ENCODE data around the gene MPST.
A peak's percentile ranks its signal among the peaks of the same experiment; 100 is the strongest.

Gene MPST

DNA sequence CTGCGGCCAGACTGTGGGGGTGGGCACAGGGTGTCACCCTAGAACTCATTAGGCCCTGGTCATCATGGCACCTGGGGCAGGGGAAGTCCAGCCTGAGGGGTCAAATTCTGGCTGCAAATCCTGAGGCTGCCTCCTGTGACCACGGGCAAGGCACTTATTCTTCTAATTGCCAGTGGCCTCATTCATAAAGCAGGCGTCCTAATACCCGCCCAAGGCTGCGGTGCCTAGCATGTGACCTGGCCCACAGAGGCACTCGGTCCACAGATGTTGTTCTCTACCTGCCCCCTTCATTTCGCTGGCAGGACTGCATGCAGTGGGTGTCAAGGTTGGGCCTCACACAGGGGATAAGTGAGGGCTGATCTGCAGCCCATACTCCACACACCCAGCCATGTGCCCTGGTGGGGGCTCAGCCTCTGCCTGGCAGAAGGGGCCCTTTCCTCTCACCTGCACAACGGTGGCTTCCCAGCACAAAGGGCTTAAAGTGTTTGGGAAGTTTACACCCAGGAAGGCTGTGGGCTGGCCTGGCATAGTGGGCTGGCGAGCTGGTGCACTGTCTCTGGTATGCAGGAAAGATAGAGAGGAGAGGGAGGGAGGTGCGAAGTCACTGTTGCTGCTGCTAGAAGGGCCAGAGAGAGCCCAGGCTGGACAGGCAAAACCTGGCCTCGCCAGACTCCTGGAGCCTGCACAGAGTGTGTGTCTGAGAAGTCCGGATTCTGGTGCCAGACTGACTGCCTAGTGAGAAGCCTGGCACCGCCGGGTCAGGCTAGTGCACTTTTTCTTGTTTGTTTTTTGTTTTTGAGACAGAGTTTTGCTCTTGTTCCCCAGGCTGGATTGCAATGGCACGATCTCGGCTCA is 3.2 kb downstream of the MPST start:
- no peak for DNase-seq (ENCODE audit: low spot score)

DNA sequence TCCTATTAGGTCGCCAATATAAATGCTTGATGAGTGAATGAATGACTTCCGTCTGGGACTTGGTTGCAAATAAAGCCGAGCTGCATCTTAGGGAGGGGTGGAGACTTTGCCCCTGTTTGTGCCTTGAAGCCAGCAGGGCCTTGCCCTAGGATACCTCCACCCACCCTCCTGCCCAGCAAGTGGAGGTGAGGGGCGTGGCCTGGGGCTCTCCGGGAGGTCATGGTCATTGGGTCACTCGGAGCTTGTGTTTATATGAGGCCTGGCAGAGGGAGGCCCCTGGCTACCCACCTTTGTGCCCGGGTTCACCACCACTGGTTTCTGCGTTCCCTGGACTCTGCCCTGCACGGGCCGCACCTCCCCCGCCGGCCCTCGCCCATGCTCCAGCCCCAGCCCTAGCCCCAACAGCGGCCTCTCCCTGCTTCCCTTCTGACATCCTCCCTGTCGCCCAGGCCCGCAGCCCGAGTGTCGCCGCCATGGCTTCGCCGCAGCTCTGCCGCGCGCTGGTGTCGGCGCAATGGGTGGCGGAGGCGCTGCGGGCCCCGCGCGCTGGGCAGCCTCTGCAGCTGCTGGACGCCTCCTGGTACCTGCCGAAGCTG is 4.3 kb downstream of the MPST start:
- no peak for DNase-seq (ENCODE audit: low spot score)

DNA sequence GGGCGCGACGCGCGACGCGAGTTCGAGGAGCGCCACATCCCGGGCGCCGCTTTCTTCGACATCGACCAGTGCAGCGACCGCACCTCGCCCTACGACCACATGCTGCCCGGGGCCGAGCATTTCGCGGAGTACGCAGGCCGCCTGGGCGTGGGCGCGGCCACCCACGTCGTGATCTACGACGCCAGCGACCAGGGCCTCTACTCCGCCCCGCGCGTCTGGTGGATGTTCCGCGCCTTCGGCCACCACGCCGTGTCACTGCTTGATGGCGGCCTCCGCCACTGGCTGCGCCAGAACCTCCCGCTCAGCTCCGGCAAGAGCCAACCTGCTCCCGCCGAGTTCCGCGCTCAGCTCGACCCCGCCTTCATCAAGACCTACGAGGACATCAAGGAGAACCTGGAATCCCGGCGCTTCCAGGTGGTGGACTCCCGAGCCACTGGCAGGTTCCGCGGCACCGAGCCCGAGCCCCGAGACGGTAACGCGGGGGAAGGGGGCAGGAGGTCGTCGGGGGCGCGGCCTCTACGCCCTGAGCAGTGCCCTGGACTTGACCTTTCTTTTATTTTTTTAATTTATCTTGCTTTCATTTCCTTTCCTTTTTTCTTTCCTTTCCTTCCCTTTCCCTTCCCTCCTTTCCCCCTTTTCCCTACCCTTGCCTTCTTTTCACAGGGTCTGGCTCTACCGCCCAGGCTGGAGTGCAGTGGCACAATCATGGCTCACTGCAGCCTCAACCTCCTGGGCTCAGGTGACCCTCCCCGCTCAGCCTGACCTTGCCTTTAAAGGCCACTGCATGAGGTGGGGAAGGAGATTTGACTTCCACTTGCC is 5.0 kb downstream of the MPST start:
- no peak for DNase-seq (ENCODE audit: low spot score)

DNA sequence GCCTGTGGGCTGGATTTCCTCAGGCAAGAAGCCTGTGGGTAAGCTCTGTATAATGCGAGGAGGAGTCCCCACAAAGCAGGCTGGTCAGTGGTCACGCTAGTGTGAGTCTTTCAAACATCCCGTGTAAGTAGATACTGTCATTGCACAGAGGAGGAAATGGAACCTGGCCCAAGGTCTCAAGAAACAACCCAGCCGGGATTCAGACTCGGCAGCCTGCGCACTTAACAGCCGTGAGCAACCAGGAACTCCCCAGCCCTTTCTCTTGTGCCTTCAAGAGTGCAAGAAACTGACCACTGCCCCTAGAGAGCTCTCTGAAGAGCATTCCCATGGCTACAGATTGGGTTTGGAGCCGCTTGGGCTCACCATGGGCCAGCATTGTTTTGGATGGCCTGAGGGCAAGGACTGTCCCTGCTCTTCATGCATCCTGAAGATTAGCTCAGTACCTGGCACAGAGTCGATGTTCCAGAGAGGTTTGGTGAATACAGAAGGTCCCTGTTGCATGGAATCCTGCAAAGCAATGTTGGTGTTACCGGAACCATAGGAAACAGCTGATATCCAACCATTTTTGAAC is 6.0 kb downstream of the MPST start:
- DNase-seq (ENCODE audit: low spot score), result no peak

DNA sequence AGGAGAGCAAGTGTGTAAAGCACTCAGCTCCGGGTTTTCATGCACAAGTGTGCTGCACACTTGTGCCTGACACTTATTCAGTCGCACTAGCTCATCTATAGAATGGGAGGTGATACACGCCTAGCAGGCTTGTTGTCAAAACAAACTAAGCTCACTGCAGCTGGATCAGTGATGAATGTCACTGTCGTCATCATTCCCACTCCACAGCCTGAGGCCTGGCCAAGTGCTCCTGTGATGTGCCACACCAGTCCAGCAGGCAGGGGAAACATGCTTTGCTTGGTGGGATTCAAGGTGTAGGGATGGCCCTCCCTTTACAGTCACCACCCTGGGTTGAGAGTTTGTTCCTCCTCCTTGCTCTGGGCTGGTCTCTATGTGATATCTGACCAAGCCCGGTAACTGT is 6.8 kb downstream of the MPST start:
- DNase-seq (ENCODE audit: low spot score), result no peak

DNA sequence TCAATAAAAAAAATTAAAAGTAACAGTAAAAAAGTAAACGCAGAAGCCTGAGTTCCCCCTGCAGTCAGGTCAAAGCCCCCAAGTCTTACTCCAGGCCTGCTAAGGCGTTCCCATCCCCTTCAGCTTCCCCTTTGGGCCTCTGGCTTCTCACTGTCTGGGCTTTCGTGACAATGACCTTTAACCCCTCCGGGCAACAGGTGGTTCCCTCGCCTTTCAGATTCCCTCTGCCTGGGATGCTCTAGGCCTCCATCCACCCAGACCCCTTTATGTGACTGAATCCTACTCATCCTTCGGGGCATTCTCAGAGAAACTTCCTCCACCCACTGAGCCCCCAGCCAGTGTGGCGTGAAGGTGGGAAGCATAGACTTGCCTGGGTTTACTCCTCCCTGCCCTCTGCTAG is 8.0 kb downstream of the MPST start:
- no peak for DNase-seq (ENCODE audit: low spot score)

DNA sequence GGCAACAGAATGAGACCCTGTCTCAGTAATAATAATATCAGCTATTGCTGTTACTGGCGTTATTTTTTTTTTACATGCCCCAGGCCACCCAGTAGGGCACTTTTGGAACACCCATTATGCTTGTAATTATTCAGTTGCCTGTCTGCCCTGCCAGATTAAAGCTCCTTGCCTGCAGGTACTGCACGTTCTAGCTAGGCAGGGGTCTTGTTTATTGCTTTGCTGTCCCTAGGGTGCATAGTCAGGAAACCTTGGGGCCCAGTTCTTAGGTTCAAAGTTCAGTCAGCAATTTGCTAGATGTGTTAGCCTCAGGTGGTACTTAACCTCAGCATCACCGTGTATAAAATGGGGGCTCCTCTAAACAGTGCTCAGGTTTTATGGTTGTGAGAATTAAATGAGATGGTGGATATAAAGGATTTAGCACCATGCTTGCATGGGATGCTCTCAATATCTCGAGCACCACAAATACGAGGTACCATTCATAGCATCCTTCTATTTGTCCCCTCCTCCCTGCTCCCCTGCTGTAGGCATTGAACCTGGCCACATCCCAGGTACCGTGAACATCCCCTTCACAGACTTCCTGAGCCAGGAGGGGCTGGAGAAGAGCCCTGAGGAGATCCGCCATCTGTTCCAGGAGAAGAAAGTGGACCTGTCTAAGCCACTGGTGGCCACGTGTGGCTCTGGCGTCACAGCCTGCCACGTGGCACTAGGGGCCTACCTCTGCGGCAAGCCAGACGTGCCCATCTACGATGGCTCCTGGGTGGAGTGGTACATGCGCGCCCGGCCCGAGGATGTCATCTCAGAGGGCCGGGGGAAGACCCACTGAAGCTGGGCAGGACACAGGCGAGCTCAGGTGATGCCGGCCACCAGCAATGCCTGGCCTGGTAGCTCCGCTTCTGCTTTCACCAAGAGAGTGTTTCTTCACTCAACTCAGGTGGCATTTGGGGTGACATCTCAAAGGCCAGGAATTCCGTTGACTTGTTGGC is 9.4 kb downstream of the MPST start:
- DNase-seq (ENCODE audit: low spot score), result no peak

DNA sequence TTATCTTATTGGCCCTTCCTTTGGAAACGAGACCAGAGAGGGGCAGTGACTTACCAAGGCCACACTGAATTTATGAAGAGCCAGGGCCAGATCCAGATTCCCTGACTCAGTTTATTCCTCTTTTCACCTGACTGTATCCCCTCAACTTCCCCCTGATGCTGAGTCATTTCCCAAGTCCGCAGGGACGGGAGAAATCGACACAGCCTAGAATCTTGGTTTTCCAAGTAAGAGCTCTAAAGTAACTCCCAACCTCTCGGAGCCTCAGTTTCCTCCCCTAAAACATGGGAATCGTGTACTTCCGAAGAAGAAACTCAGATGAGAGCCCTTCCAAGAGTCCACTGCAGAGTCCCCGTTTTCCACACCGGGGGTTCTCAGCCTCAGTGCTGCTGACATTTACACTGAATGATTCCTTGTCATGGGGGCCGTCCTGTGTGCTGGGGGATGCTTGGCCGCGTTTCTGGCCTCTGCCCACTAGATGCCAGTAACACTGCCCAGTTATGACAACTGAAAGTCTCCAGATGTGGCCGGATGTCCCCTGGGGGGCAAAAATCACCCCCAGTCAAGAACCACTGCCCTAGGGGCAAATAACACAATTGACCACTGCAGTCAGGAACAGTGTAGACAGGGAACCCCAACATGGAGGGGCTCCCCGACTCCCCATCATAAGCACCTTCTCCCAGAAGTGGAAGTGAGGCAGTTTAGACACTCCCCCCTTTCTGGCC is 11.2 kb downstream of the MPST start:
- DNase-seq (ENCODE audit: low spot score), result no peak

DNA sequence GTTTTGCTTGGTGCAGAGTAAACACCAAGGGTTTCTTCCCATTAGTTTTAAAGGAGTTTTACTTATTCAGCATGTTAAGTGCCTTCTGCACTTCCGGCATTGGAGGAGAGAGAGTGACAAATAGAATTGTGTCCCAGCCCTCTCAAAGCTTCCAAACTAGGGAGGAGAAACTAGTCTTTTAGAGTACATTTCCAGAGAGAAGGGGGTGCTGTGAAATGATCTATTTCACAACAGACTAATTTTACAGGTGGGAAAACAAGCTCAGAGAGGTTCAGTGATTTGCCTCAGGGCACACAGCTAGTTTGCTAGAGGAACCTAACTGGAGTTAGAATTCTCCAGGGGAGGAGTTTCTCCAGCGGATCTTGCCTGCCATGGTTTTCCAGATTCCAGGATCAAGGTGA is 12.6 kb downstream of the MPST start:
- DNase-seq (ENCODE audit: low spot score), result no peak

DNA sequence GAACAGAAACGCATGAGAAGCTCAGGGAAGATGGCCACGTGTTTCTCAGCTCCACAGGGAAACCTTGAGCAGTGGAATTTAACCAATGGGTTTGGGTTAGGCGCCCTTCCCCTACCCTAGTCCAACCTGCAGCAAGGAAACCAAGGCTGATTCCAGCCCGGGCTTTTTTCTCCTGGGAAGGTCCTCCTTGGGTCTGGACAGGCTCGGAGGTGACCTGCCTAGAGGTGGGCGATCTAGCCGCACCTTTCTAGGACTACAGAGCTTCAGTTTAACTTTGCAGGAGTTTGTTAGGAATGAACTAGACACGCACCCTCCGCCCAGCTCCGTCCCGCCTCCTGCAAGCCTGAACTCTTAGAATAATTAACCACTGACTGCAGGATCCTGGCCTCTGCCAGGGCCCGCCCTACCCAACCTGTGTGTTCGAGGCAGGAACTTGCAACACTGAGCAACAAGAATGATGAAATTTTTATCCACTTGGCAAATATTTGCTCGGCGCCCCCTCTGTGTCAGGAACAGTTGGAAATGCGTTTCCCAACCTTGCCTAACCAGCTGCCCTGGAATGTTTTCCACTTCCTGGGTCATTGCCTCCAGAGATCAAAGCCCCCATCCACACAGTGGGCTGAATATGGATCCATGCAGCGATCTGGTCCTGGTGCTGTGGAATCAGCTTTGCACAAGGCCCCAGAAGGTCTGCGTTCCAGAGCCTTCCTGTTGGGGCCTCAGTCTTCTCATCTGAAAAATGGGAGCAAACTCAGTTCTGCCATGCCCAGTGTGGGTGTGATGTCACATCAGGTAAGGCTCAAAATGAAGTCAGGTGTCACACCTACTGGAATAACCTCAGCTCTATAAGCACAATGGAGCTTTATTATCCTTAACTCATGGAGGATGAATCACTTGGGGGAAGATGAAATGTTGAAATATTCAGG is 13.3 kb downstream of the MPST start:
- DNase-seq (ENCODE audit: low spot score), result no peak

DNA sequence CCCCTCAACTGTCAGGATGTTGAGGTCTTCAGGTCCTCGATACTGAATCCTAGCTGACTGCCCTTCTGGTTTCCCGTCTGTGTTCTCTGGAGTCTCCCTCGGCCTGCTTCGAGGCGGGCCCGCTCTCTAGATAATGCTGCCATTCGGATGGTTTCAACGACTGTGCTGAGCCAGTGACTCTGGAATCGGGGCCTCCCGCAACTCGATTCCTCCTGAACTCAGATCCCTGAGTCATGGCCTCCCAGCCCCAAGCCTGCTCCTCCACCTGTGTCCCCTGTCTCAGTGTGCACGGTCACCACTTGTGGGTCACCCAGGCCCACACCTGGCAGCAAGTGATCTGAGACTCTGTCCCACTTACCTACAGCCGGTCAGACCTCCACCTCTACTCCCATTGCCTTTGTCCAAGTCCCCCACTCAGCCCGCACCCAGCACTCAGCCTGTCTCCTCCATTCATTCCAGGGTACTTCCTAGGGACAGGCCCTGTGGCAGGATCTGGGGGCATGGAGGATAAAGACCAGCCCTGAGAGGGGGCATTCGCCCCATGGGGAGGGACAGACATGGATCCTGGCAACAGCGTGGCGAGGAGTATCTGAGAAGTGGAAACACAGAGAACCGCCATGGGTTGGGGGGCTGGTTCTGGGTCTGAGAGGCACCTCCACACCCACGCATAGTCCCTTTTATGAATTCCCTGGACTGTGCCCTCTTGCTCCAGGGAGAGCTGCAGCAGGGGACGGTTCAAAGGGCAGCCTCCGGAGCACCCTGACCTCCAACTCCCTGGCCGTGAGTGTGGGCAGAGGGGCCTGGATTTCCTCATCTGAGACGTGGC is 14.3 kb downstream of the MPST start:
- DNase-seq (ENCODE audit: low spot score), result no peak

DNA sequence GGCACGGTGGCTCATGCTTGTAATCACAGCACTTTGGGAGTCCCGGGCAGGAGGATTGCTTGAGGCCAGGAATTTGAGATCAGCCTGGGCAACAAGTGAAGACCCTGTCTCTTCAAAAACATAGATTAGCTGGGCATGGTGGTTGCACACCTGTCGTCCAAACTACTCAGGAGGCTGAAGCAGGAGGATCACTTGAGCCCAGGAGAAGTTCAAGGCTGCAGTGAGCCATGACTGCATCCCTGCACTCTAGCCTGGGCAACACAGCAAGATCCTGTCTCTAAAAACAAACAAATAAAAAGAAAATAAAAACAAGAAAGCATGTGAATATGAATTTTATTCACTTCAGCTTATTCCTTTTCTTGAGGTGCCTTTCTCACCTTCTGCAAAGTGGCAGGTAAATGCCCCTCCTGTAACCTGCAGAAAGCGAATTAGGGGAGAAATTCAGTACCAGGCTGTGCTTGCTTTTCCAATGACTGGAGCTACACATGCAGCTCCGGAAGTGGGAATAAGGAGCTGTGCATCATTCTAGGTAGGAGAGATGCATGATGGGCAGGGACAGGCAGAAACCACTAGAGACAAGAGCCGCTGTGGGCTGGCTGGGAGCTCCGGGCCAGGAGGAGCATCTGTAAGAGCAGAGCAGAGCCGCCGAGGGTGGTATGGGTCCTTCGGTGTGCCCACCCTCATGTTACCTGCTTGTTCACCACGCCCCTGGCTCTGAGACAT is 17.3 kb downstream of the MPST start:
- DNase-seq (ENCODE audit: low spot score), result no peak

DNA sequence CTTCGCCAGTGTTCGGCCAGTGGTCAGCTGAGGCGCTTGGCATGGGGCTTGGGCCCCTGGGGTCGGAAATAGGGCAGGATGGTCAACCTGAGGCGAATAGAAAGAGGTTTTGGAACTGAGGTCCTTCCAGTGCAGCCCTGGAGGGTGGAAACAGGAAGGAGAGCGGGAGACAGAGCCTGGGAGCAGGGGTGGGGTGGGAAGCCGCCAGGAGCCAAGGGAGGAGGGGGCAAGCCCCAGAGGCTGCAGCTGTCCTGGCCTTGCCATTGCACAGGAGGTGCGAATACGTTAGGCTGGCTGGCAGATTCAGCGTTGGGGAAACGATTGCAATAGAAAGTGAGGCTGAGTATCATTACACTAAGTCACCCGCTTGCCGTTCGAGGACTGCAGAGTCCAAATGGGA is 18.1 kb downstream of the MPST start:
- no peak for DNase-seq (ENCODE audit: low spot score)

DNA sequence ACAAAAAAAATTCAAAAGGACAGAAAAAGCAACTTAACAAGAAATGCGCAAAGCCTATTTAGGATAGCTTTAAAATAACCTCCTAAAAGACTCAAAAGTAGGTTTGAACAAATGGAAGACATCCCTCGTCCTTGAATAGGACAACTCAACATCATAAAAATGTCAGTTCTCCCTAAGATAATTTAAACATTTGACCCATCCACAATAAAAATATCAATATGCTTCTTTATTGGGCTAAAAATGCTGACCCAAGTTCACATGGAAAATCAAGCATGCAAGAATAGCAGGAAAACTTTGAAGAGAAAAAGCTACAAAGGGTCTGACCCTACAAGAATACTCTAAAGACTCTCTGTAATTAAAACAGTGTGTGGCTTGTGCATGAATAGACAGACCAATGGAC is 19.9 kb downstream of the MPST start:
- DNase-seq (ENCODE audit: low spot score), result no peak

DNA sequence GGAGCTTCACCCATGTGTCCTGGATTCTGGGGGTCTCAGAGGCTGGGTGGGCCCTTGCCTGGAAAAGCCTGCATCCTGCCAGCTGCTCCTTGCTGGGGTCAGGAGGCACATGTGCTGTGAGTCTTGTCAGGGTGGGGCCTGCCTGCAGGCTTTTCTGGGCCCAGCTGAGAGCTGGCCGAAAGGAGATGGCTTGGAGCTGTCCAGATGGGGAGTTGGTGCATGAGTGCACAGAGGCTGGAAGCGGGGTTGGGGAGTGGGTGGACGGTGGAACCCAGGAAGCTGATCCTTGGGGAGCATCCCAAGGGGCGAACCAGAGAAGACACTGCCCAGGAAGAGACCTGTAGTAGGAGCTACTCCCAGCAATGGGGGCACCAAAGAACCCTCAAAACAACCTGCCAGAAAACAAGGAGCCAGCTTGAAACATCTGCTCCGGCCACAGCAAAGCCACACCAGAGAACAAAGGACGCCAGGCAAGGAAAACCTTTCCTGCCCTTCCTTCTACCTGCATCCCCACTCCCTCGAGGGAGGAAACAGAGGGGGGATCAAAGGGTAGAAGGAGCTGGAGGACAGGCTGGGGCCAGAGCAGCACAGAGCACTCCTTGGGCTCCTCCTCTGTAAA is 23.8 kb downstream of the MPST start:
- DNase-seq (ENCODE audit: low spot score), result no peak

DNA sequence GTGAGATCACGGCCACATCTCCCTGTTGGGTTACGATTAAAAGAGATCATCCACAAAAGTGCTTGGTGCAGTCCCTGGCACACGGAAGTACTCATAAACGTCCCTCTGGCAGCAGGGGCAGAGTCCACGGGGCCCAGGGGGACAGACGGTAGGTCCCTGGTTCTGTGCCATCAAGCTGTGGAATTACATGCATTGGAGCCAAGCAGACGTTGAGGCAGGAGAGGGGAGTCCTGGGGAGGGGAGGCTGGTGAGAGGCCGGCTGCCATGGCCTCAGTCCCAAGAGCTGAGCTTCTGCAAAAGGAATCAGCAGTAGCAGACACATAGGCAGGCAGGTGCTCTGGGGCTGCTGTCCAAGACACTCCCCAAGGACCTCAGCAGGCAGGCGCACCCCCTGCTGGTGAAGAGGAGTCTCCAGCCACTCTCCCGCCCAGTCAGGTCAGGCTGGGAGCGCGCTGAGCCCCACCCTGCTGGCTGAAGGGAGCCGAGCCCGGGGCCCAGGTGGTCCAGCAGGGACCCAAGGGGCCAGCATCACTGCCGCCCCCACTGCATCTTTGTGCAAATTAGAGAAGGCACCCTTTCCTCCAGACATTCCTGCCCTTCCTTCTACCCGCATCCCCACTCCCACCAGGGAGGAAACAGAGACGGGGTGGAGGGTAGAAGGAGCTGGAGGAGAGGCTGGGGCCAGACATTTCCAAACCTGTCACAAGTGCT is 24.4 kb downstream of the MPST start:
- DNase-seq (ENCODE audit: low spot score), result peak; percentile 83
